ENCODE measurements around the gene ASIP.
A peak's percentile ranks its signal among the peaks of the same experiment; 100 is the strongest.
"Not testable (repeated sequence)": the region's sequence is repeated elsewhere in the genome, so short reads cannot be mapped to it uniquely, and the experiment has no call there.

The ASIP gene

DNA sequence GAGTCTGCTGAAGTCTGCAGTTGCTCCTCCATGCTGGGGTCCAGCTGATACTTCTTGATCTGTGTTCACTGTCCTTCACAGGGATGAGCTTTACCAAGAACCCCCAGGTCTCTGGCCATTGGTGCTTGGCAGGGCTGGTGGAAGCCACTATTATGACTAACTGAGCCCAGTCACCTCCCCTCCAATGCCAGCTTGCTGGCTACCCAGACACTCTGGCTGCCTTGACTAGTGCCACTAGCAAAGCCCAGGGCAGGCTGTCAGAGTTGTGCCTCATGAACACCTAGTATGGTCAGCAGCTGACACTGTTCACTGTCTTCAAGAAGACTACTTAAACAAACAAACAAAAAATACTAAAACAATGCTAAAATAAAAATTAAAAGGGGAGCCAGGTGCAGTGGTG, 8.8 kb downstream of the ASIP start:
- H3K27me3 ChIP-seq: no peaks in the 10 kb centered on the region
- H3K4me3 ChIP-seq: no peak overlapping the region
- no peaks in the 10 kb centered on the region for H3K36me3 ChIP-seq
- TF ChIP-seq Cebpa-rat (IDR thresholded peaks at IDR 0.05): no peak
- H3K9me3 ChIP-seq (replicated peaks in 1 of 11): no peaks in the 10 kb centered on the region
- no peak overlapping the region for H3K9ac ChIP-seq
- peak overlapping the region in 5 of 11 experiments; percentile 24 to 64 (median 50); a peak in 7 of 22 replicates for H3K27ac ChIP-seq
- H3K4me1 ChIP-seq: peaks cover 0 to 56% (median 5%) of the 10 kb centered on the region in 10 experiments; a peak in 9 of 20 replicates
- H3K4me2 ChIP-seq: peak overlapping the region in 3 of 11 experiments; percentile 41 to 85 (median 67); a peak in 6 of 22 replicates
- no peaks in the 10 kb centered on the region for H4K20me1 ChIP-seq

GRCh38 chr20:34251619-34252018, 10.4 kb downstream of the ASIP start:
- no peak overlapping the region for H3K9ac ChIP-seq
- no peak for TF ChIP-seq Cebpa-rat (IDR thresholded peaks at IDR 0.05)
- no peak overlapping the region for H3K4me3 ChIP-seq
- no peaks in the 10 kb centered on the region for H4K20me1 ChIP-seq
- H3K36me3 ChIP-seq: no peaks in the 10 kb centered on the region
- H3K27ac ChIP-seq: no peak overlapping the region
- 0 out of 22 replicates have a peak overlapping the region, but pooled peaks of 1 of the 11 experiments have one; percentile 6 for H3K4me2 ChIP-seq
- H3K9me3 ChIP-seq (replicated peaks in 1 of 11): no peaks in the 10 kb centered on the region
- peaks cover 0 to 40% (median 5%) of the 10 kb centered on the region in 10 experiments; a peak in 10 of 20 replicates for H3K4me1 ChIP-seq
- H3K27me3 ChIP-seq: no peaks in the 10 kb centered on the region

DNA sequence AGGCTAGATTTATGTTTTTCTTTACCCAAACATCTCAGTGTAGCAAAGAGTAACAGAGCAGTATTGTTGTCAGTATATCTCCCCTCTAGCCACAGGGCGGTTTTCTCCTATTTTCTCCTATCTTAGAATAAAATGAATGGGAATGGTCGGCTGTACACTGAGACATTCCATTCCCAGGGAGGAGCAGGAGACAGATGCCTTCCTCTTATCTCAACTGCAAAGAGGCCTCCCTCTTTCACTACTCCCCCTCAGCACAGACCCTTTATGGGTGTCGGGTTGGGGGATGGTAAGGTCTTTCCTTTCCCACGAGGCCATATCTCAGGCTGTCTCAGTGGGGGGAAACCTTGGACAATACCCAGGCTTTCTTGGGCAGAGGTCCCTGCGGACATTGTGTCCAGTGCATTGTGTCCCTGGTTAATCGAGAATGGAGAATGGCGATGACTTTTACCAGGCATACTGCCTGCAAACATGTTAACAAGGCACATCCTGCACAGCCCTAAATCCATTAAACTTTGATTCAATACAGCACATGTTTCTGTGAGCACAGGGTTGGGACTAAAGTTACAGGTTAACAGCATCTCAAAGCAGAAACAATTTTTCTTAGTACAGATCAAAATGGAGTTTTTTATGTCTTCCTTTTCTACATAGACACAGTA, 11.3 kb downstream of the ASIP start:
- not testable (repeated sequence) for H3K4me2 ChIP-seq; H3K9ac ChIP-seq; H3K36me3 ChIP-seq; H3K27me3 ChIP-seq; H3K27ac ChIP-seq; H4K20me1 ChIP-seq; H3K4me3 ChIP-seq; H3K9me3 ChIP-seq (replicated peaks in 1 of 11)
- H3K4me1 ChIP-seq: peaks cover 0 to 31% (median 5%) of the 10 kb centered on the region in 10 experiments; a peak in 10 of 20 replicates

GRCh38 chr20:34254979-34255378, 13.8 kb downstream of the ASIP start:
- no peaks in the 10 kb centered on the region for H3K36me3 ChIP-seq
- H3K4me2 ChIP-seq: no peak overlapping the region
- H3K9ac ChIP-seq: peak overlapping the region in 1 of 11 experiments; percentile 46; a peak in 1 of 22 replicates
- H3K4me3 ChIP-seq: no peak overlapping the region
- no peaks in the 10 kb centered on the region for H3K9me3 ChIP-seq (replicated peaks in 1 of 11)
- no peaks in the 10 kb centered on the region for H3K27me3 ChIP-seq
- TF ChIP-seq Cebpa-rat (IDR thresholded peaks at IDR 0.05): no peak
- H4K20me1 ChIP-seq: no peaks in the 10 kb centered on the region
- H3K4me1 ChIP-seq: peaks cover 0 to 8% (median 0%) of the 10 kb centered on the region in 10 experiments; a peak in 8 of 20 replicates
- H3K27ac ChIP-seq: no peak overlapping the region

DNA sequence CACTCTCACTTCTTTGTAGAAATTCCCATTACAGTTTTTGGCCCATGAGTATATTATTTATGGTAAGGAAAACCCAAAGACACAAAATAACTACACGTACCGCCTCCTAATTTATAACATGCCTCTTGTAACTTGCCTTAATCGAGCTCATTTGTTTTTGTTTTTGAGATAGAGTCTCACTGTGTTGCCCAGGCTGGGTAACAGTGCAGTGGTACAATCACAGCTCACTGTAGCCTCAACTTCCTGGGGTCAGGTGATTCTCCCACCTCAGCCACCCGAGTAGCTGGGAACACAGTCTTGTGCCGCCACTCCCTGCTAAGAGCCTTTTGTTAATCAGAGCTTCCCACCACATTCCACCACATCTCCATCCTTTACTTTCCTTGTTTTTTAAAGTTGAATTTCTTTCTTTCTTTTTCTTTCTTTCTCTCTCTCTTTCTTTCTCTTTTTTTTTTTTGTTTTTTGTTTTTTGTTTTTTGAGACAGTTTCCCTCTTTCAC, 15.5 kb downstream of the ASIP start:
- H3K4me3 ChIP-seq: no peak overlapping the region
- no peak overlapping the region for H3K27ac ChIP-seq
- no peak for TF ChIP-seq Cebpa-rat (IDR thresholded peaks at IDR 0.05)
- H3K9ac ChIP-seq: no peak overlapping the region
- no peak overlapping the region for H3K4me2 ChIP-seq
- H3K36me3 ChIP-seq: no peaks in the 10 kb centered on the region
- no peaks in the 10 kb centered on the region for H3K9me3 ChIP-seq (replicated peaks in 1 of 11)
- no peaks in the 10 kb centered on the region for H3K27me3 ChIP-seq
- H4K20me1 ChIP-seq: no peaks in the 10 kb centered on the region
- H3K4me1 ChIP-seq: peaks cover 0 to under 1% (median 0%) of the 10 kb centered on the region in 10 experiments; a peak in 3 of 20 replicates

GRCh38 chr20:34260208-34260942, 19.2 kb downstream of the ASIP start:
- TF ChIP-seq Cebpa-rat (IDR thresholded peaks at IDR 0.05): no peak
- no peaks in the 10 kb centered on the region; a peak in 1 of 22 replicates for H3K9me3 ChIP-seq (replicated peaks in 1 of 11)
- no peak overlapping the region for H3K4me3 ChIP-seq
- no peak overlapping the region for H3K27ac ChIP-seq
- no peaks in the 10 kb centered on the region for H4K20me1 ChIP-seq
- H3K27me3 ChIP-seq: no peaks in the 10 kb centered on the region
- no peak overlapping the region for H3K9ac ChIP-seq
- peaks cover 0 to 5% (median 0%) of the 10 kb centered on the region in 11 experiments; a peak in 1 of 22 replicates for H3K36me3 ChIP-seq
- peaks cover 5 to 21% (median 10%) of the 10 kb centered on the region in 10 experiments; a peak in 14 of 20 replicates for H3K4me1 ChIP-seq
- H3K4me2 ChIP-seq: no peak overlapping the region

GRCh38 chr20:34262488-34263288, 21.5 kb downstream of the ASIP start:
- peaks cover 5 to 21% (median 10%) of the 10 kb centered on the region in 10 experiments; a peak in 14 of 20 replicates for H3K4me1 ChIP-seq
- no peaks in the 10 kb centered on the region; a peak in 1 of 22 replicates for H3K9me3 ChIP-seq (replicated peaks in 1 of 11)
- H3K27ac ChIP-seq: peak overlapping the region; percentile 56 to 89 (median 72); a peak in 20 of 22 replicates
- H3K36me3 ChIP-seq: peaks cover 0 to 5% (median 0%) of the 10 kb centered on the region in 11 experiments; a peak in 1 of 22 replicates
- peak overlapping the region in 9 of 11 experiments; percentile 12 to 76 (median 56); a peak in 17 of 22 replicates for H3K4me2 ChIP-seq
- H3K27me3 ChIP-seq: no peaks in the 10 kb centered on the region
- H3K4me3 ChIP-seq: no peak overlapping the region
- TF ChIP-seq Cebpa-rat (IDR thresholded peaks at IDR 0.05): no peak
- no peaks in the 10 kb centered on the region for H4K20me1 ChIP-seq
- H3K9ac ChIP-seq: peak overlapping the region; percentile 14 to 77 (median 62); a peak in 17 of 22 replicates

- H3K9ac ChIP-seq: peak overlapping the region in 1 of 11 experiments; percentile 77; a peak in 2 of 22 replicates
- H4K20me1 ChIP-seq; H3K27me3 ChIP-seq; H3K36me3 ChIP-seq; H3K4me3 ChIP-seq; H3K9me3 ChIP-seq (replicated peaks in 1 of 11): not testable (repeated sequence)
- H3K27ac ChIP-seq: peak overlapping the region in 6 of 11 experiments; percentile 70 to 89 (median 76); a peak in 11 of 22 replicates
- H3K4me1 ChIP-seq: peaks cover 5 to 21% (median 10%) of the 10 kb centered on the region in 10 experiments; a peak in 15 of 20 replicates
- peak overlapping the region in 5 of 11 experiments; percentile 29 to 76 (median 61); a peak in 6 of 22 replicates for H3K4me2 ChIP-seq
Measured at GRCh38 chr20:34263468-34263867, 22.2 kb downstream of the ASIP start.

All from BLaER1 treated with 17β-estradiol and CSF1 and Interleukin-3, amounts not matched to agents 10 nM and 100 nM (cell line).